GM12892 (cell line): ENCODE measurements around the gene IGSF10.

Experiments
- POLR2A ChIP-seq: IDR thresholded peaks from 2 replicates; pipeline ENCODE4 v1.6.1; 2011; ENCODE audit warnings: low read depth, low read length, control low read depth
- POLR2AphosphoS5 ChIP-seq: IDR thresholded peaks from 2 replicates; pipeline ENCODE4 v1.6.1; 2011; ENCODE audit warnings: low read depth, low read length, control low read depth
- TAF1 ChIP-seq: IDR thresholded peaks from 2 replicates; pipeline ENCODE4 v1.6.1; 2011; ENCODE audit warnings: low read depth, mild to moderate bottlenecking, control low read depth, low read length, borderline replicate concordance

GRCh38 chr3:151430821-151431484 is 29.9 kb downstream of the IGSF10 start:
- TF ChIP-seq POLR2A (no peak), POLR2AphosphoS5 (no peak), TAF1 (no peak)
